GM12892 (cell line): ENCODE data around the gene NARS2.

Source experiments
- POLR2A ChIP-seq: IDR thresholded peaks from 2 replicates; pipeline ENCODE4 v1.6.1; 2011; ENCODE audit warnings: low read depth, low read length, control low read depth
- POLR2AphosphoS5 ChIP-seq: IDR thresholded peaks from 2 replicates; pipeline ENCODE4 v1.6.1; 2011; ENCODE audit warnings: low read depth, low read length, control low read depth
- TAF1 ChIP-seq: IDR thresholded peaks from 2 replicates; pipeline ENCODE4 v1.6.1; 2011; ENCODE audit warnings: low read depth, mild to moderate bottlenecking, control low read depth, low read length, borderline replicate concordance

DNA sequence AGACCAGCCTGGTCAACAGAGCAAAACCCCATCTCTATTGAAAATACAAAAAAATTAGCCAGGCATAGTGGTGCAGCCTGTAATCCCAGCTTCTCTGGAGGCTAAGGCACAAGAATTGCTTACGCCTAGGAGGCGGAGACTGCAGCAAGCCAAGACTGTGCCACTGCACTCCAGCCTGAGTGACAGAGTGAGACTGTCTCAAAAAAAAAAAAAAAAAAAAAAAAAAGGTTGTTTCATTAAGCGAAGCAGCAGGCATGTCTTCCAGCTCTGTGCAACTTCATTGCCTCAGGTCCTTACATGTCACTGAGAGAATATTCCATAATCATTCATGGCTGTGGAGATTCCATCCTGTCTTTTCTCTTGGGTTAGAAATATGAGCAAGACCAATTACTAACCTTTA, 174.0 kb downstream of the NARS2 start:
- TF ChIP-seq POLR2AphosphoS5 (no peak), TAF1 (no peak), POLR2A (no peak)
